Measurements from ENCODE around the gene EPS8L2. TPM values are rescaled to one million over a fixed set of nuclear protein-coding genes. Genes with fewer than 3 reads are reported as not detected.

EPS8L2 gene
- total RNA-seq, 2 donors from 2014 or later = 126 to 153 TPM

DNA sequence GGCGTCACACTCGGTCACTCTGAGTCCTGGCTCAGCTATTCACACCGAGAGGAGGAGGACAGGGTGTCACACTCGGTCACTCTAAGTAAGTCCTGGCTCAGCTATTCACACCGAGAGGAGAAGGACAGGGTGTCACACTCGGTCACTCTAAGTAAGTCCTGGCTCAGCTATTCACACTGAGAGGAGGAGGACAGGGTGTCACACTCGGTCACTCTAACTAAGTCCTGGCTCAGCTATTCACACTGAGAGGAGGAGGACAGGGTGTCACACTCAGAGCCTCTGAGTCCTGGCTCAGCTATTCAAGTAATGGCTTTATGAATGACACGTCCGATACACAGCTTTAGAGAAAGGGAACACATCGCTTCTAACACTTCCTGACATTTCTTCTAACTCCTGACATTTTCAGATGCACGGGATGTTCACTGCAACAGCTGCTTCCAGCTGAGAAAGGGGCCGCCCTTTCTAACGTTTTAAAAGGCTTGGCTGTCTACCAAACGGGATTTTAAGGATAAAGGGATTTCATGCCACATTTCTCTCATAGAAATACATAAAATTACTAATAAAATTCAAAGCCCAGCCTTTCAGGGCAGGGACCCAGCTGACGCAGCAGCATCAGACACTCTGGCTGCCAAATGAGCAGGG lies 40.8 kb upstream of the EPS8L2 start:
- Histone ChIP-seq H3K36me3 (replicated peaks in 1 of 2; ENCODE audit: insufficient read depth in 1 of 2, low read depth in 2 of 2) (no peaks in the 10 kb centered on the region), H3K4me1 (no peaks in the 10 kb centered on the region), H3K4me3 (no peak overlapping the region), H3K27ac (peak overlapping the region in 2 of 4 donors; percentile 21 to 41), H3K27me3 (no peaks in the 10 kb centered on the region), H3K9me3 (no peaks in the 10 kb centered on the region)
- TF ChIP-seq POLR2A (IDR thresholded peaks at IDR 0.05) = no peak
- DNase-seq = no peak
- ATAC-seq = no peak
- WGBS, 2 donors = 85 to 87% methylated on average over 11 to 14 of the region's 15 CpGs
- intact Hi-C loops (cut with DNase I) = no loop called here

GRCh38 chr11:665704-666281 lies 40.2 kb upstream of the EPS8L2 start:
- peak; percentile 31 for ATAC-seq
- H3K9me3 ChIP-seq = no peaks in the 10 kb centered on the region
- no peaks in the 10 kb centered on the region for H3K27me3 ChIP-seq
- intact Hi-C loops (cut with DNase I) = no loop called here
- TF ChIP-seq POLR2A (IDR thresholded peaks at IDR 0.05) = no peak
- TF ChIP-seq, protein P1, sequence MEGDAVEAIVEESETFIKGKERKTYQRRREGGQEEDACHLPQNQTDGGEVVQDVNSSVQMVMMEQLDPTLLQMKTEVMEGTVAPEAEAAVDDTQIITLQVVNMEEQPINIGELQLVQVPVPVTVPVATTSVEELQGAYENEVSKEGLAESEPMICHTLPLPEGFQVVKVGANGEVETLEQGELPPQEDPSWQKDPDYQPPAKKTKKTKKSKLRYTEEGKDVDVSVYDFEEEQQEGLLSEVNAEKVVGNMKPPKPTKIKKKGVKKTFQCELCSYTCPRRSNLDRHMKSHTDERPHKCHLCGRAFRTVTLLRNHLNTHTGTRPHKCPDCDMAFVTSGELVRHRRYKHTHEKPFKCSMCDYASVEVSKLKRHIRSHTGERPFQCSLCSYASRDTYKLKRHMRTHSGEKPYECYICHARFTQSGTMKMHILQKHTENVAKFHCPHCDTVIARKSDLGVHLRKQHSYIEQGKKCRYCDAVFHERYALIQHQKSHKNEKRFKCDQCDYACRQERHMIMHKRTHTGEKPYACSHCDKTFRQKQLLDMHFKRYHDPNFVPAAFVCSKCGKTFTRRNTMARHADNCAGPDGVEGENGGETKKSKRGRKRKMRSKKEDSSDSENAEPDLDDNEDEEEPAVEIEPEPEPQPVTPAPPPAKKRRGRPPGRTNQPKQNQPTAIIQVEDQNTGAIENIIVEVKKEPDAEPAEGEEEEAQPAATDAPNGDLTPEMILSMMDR (IDR thresholded peaks at IDR 0.05) = no peak
- peak overlapping the region in 2 of 4 donors; percentile 21 to 41 for H3K27ac ChIP-seq
- no peaks in the 10 kb centered on the region for H3K36me3 ChIP-seq (replicated peaks in 1 of 2; ENCODE audit: insufficient read depth in 1 of 2, low read depth in 2 of 2)
- 74 to 83% methylated on average over 11 of the region's 11 CpGs for WGBS, 2 donors
- no peak overlapping the region for H3K4me3 ChIP-seq
- H3K4me1 ChIP-seq = no peaks in the 10 kb centered on the region
- DNase-seq = peak in 1 of 4 donors; percentile 33

DNA sequence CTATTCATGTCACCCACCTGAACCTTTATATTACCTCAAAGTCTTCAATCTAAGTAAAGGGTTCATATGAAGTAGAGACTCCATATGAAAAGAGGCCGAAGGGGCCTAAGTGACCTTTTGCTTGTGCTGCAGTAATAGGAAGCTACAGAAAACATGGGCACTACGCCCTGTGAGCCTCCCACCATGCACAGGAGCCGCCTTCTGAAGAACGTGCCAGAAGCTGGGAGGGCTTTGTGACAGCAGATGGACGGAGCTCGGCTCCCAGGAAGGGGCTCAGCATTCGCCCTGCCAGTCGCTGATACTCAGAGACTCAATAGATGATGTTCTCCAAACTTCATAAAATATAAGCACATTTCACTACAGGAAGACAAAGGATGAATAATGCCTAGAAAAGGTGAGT lies 32.2 kb upstream of the EPS8L2 start:
- no peaks in the 10 kb centered on the region for H3K9me3 ChIP-seq
- no peak for ATAC-seq
- no peak overlapping the region for H3K4me3 ChIP-seq
- H3K27ac ChIP-seq = no peak overlapping the region
- no peak for DNase-seq
- no peaks in the 10 kb centered on the region for H3K27me3 ChIP-seq
- intact Hi-C loops (cut with DNase I) = no loop called here
- no peaks in the 10 kb centered on the region for H3K4me1 ChIP-seq
- TF ChIP-seq, protein P1 (IDR thresholded peaks at IDR 0.05) = no peak
- TF ChIP-seq POLR2A (IDR thresholded peaks at IDR 0.05) = no peak
- peaks cover 5 to 10% of the 10 kb centered on the region in 2 donors for H3K36me3 ChIP-seq (replicated peaks in 1 of 2; ENCODE audit: insufficient read depth in 1 of 2, low read depth in 2 of 2)
- 94 to 95% methylated on average over 8 of the region's 8 CpGs for WGBS, 2 donors

GRCh38 chr11:674406-674805 lies 31.6 kb upstream of the EPS8L2 start:
- intact Hi-C loops (cut with DNase I) = no loop called here
- H3K4me3 ChIP-seq = no peak overlapping the region
- TF ChIP-seq, protein P1 (IDR thresholded peaks at IDR 0.05) = no peak
- TF ChIP-seq POLR2A (IDR thresholded peaks at IDR 0.05) = no peak
- H3K9me3 ChIP-seq = no peaks in the 10 kb centered on the region
- H3K36me3 ChIP-seq (replicated peaks in 1 of 2; ENCODE audit: insufficient read depth in 1 of 2, low read depth in 2 of 2) = peaks cover 5 to 10% of the 10 kb centered on the region in 2 donors
- no peaks in the 10 kb centered on the region for H3K27me3 ChIP-seq
- H3K4me1 ChIP-seq = no peaks in the 10 kb centered on the region
- WGBS, 2 donors = 88 to 90% methylated on average over 12 to 17 of the region's 17 CpGs
- H3K27ac ChIP-seq = no peak overlapping the region
- no peak for DNase-seq
- ATAC-seq = no peak

GRCh38 chr11:678297-678696 lies 27.7 kb upstream of the EPS8L2 start:
- TF ChIP-seq, protein P1 (IDR thresholded peaks at IDR 0.05) = no peak
- no peak for TF ChIP-seq POLR2A (IDR thresholded peaks at IDR 0.05)
- no peaks in the 10 kb centered on the region for H3K9me3 ChIP-seq
- intact Hi-C loops (cut with DNase I) = no loop called here
- no peaks in the 10 kb centered on the region for H3K27me3 ChIP-seq
- no peak overlapping the region for H3K27ac ChIP-seq
- DNase-seq = no peak
- no peak overlapping the region for H3K4me3 ChIP-seq
- no peaks in the 10 kb centered on the region for H3K4me1 ChIP-seq
- 85 to 92% methylated on average over 3 of the region's 3 CpGs for WGBS, 2 donors
- ATAC-seq = no peak
- H3K36me3 ChIP-seq (replicated peaks in 1 of 2; ENCODE audit: insufficient read depth in 1 of 2, low read depth in 2 of 2) = peaks cover 5 to 10% of the 10 kb centered on the region in 2 donors

Measured in body of pancreas (tissue), 4 donors.